ENCODE results near the gene PIH1D1.
A peak's percentile ranks its signal among the peaks of the same experiment; 100 is the strongest.

Gene PIH1D1

GRCh38 chr19:49437231-49437630 lies 14.4 kb downstream of the PIH1D1 start:
- FAIRE-seq (no peak), DNase-seq (ENCODE audit: insufficient read length, low spot score) (no peak)
- no peak for TF ChIP-seq SPI1 (IDR thresholded peaks at IDR 0.05; ENCODE audit: low read depth, low read length)
- TF ChIP-seq TAF1 (IDR thresholded peaks at IDR 0.05; ENCODE audit: low read depth, low read length), result no peak

- DNase-seq (ENCODE audit: insufficient read length, low spot score), result no peak
- TF ChIP-seq TAF1 (IDR thresholded peaks at IDR 0.05; ENCODE audit: low read depth, low read length) (no peak), POU2F2 (IDR thresholded peaks at IDR 0.05; ENCODE audit: low read depth, low read length) (no peak), SPI1 (IDR thresholded peaks at IDR 0.05; ENCODE audit: low read depth, low read length) (no peak), POLR2A (IDR thresholded peaks at IDR 0.05; ENCODE audit: low read depth, low read length) (no peak), POLR2AphosphoS5 (IDR thresholded peaks at IDR 0.05; ENCODE audit: low read depth, low read length) (no peak), PAX5 (IDR thresholded peaks at IDR 0.05; ENCODE audit: insufficient read depth, low read length, severe bottlenecking) (no peak)
- no peak for FAIRE-seq
Observed at GRCh38 chr19:49436381-49437017, 15.1 kb downstream of the PIH1D1 start.

- TF ChIP-seq SPI1 (IDR thresholded peaks at IDR 0.05; ENCODE audit: low read depth, low read length), result no peak
- TF ChIP-seq POLR2AphosphoS5 (IDR thresholded peaks at IDR 0.05; ENCODE audit: low read depth, low read length), result no peak
- TF ChIP-seq TAF1 (IDR thresholded peaks at IDR 0.05; ENCODE audit: low read depth, low read length), result no peak
- TF ChIP-seq PAX5 (IDR thresholded peaks at IDR 0.05; ENCODE audit: insufficient read depth, low read length, severe bottlenecking), result no peak
- TF ChIP-seq POU2F2 (IDR thresholded peaks at IDR 0.05; ENCODE audit: low read depth, low read length), result no peak
- no peak for TF ChIP-seq POLR2A (IDR thresholded peaks at IDR 0.05; ENCODE audit: low read depth, low read length)
- no peak for FAIRE-seq
- no peak for DNase-seq (ENCODE audit: insufficient read length, low spot score)
Observed at GRCh38 chr19:49435670-49436069, 15.9 kb downstream of the PIH1D1 start.

GRCh38 chr19:49434907-49435583 lies 16.6 kb downstream of the PIH1D1 start:
- no peak for FAIRE-seq
- TF ChIP-seq TAF1 (IDR thresholded peaks at IDR 0.05; ENCODE audit: low read depth, low read length) (no peak), POLR2AphosphoS5 (IDR thresholded peaks at IDR 0.05; ENCODE audit: low read depth, low read length) (no peak), SPI1 (IDR thresholded peaks at IDR 0.05; ENCODE audit: low read depth, low read length) (no peak), POLR2A (IDR thresholded peaks at IDR 0.05; ENCODE audit: low read depth, low read length) (no peak), POU2F2 (IDR thresholded peaks at IDR 0.05; ENCODE audit: low read depth, low read length) (no peak), PAX5 (IDR thresholded peaks at IDR 0.05; ENCODE audit: insufficient read depth, low read length, severe bottlenecking) (no peak)
- DNase-seq (ENCODE audit: insufficient read length, low spot score), result no peak

GRCh38 chr19:49433240-49433901 lies 18.2 kb downstream of the PIH1D1 start:
- no peak for FAIRE-seq
- TF ChIP-seq TAF1 (IDR thresholded peaks at IDR 0.05; ENCODE audit: low read depth, low read length) (no peak), POLR2A (IDR thresholded peaks at IDR 0.05; ENCODE audit: low read depth, low read length) (no peak), PAX5 (IDR thresholded peaks at IDR 0.05; ENCODE audit: insufficient read depth, low read length, severe bottlenecking) (no peak), SPI1 (IDR thresholded peaks at IDR 0.05; ENCODE audit: low read depth, low read length) (no peak), POU2F2 (IDR thresholded peaks at IDR 0.05; ENCODE audit: low read depth, low read length) (no peak), POLR2AphosphoS5 (IDR thresholded peaks at IDR 0.05; ENCODE audit: low read depth, low read length) (no peak)
- no peak for DNase-seq (ENCODE audit: insufficient read length, low spot score)

- DNase-seq (ENCODE audit: insufficient read length, low spot score) (no peak), FAIRE-seq (peak; percentile 20)
- TF ChIP-seq POU2F2 (IDR thresholded peaks at IDR 0.05; ENCODE audit: low read depth, low read length), result no peak
- no peak for TF ChIP-seq PAX5 (IDR thresholded peaks at IDR 0.05; ENCODE audit: insufficient read depth, low read length, severe bottlenecking)
- no peak for TF ChIP-seq TAF1 (IDR thresholded peaks at IDR 0.05; ENCODE audit: low read depth, low read length)
- TF ChIP-seq SPI1 (IDR thresholded peaks at IDR 0.05; ENCODE audit: low read depth, low read length), result no peak
- no peak for TF ChIP-seq POLR2A (IDR thresholded peaks at IDR 0.05; ENCODE audit: low read depth, low read length)
- no peak for TF ChIP-seq POLR2AphosphoS5 (IDR thresholded peaks at IDR 0.05; ENCODE audit: low read depth, low read length)
Observed at GRCh38 chr19:49432141-49433073, 19.2 kb downstream of the PIH1D1 start.

GRCh38 chr19:49431330-49431749 lies 20.3 kb downstream of the PIH1D1 start:
- TF ChIP-seq POLR2AphosphoS5 (IDR thresholded peaks at IDR 0.05; ENCODE audit: low read depth, low read length) (no peak), SPI1 (IDR thresholded peaks at IDR 0.05; ENCODE audit: low read depth, low read length) (no peak), PAX5 (IDR thresholded peaks at IDR 0.05; ENCODE audit: insufficient read depth, low read length, severe bottlenecking) (no peak)
- FAIRE-seq (no peak), DNase-seq (ENCODE audit: insufficient read length, low spot score) (no peak)

GRCh38 chr19:49430678-49431329 lies 20.8 kb downstream of the PIH1D1 start:
- FAIRE-seq (peak; percentile 80), DNase-seq (ENCODE audit: insufficient read length, low spot score) (no peak)
- TF ChIP-seq SPI1 (IDR thresholded peaks at IDR 0.05; ENCODE audit: low read depth, low read length), result no peak
- TF ChIP-seq POLR2A (IDR thresholded peaks at IDR 0.05; ENCODE audit: low read depth, low read length), result no peak
- no peak for TF ChIP-seq POU2F2 (IDR thresholded peaks at IDR 0.05; ENCODE audit: low read depth, low read length)
- no peak for TF ChIP-seq TAF1 (IDR thresholded peaks at IDR 0.05; ENCODE audit: low read depth, low read length)
- TF ChIP-seq PAX5 (IDR thresholded peaks at IDR 0.05; ENCODE audit: insufficient read depth, low read length, severe bottlenecking), result no peak
- no peak for TF ChIP-seq POLR2AphosphoS5 (IDR thresholded peaks at IDR 0.05; ENCODE audit: low read depth, low read length)
